ENCODE data around the gene TCF7L2.

DNA sequence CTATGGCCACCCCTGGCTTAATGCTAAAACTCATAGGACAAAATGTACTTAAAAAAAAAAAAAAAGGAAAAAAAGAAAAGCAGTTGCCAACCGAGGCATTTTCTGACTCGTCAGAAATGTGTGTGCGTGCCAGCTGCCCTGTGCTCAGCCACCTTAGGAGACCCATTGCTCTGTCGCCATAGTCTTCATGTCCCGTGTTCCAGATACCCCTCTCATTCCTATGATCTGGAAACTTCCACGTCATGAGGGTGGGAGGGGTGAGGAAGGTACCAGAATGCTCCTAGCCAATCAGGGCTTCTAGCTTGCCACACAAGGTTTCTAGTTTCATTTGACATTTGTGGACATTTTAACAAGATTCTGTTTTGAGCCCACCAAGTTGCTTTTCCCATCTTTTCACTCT, 212.9 kb downstream of the TCF7L2 start:
- TF ChIP-seq, protein P1, sequence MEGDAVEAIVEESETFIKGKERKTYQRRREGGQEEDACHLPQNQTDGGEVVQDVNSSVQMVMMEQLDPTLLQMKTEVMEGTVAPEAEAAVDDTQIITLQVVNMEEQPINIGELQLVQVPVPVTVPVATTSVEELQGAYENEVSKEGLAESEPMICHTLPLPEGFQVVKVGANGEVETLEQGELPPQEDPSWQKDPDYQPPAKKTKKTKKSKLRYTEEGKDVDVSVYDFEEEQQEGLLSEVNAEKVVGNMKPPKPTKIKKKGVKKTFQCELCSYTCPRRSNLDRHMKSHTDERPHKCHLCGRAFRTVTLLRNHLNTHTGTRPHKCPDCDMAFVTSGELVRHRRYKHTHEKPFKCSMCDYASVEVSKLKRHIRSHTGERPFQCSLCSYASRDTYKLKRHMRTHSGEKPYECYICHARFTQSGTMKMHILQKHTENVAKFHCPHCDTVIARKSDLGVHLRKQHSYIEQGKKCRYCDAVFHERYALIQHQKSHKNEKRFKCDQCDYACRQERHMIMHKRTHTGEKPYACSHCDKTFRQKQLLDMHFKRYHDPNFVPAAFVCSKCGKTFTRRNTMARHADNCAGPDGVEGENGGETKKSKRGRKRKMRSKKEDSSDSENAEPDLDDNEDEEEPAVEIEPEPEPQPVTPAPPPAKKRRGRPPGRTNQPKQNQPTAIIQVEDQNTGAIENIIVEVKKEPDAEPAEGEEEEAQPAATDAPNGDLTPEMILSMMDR (IDR thresholded peaks at IDR 0.05) = no peak
- no peak for TF ChIP-seq POLR2A (IDR thresholded peaks at IDR 0.05)

Data from ovary (tissue), 3 donors.